HepG2 (cell line): ENCODE measurements around the gene GJC2. TPM values are rescaled to one million over a fixed set of nuclear protein-coding genes. Genes with fewer than 3 reads are reported as not detected.

ENCODE experiments used
- DRAP1 ChIP-seq: IDR thresholded peaks from 2 replicates; pipeline ENCODE4 v1.6.1; 2016; ENCODE audit warnings: missing genetic modification reagents, missing compliant biosample characterization
- DZIP1 ChIP-seq: sonication (generic); formaldehyde crosslinking; IDR thresholded peaks from 2 replicates; pipeline ENCODE4 v1.5.0; 2020; ENCODE audit warnings: mild to moderate bottlenecking, missing genetic modification reagents
- HCFC1 ChIP-seq: fragments of 150-350 bp; IDR thresholded peaks from 2 replicates; pipeline ENCODE4 v1.6.1; 2014; ENCODE audit warnings: low read depth, low read length
- MEIS2 ChIP-seq: sonication (generic); formaldehyde crosslinking; IDR thresholded peaks from 2 replicates; pipeline ENCODE4 v1.9.0; 2021; ENCODE audit warnings: mild to moderate bottlenecking, missing genetic modification reagents
- MIXL1 ChIP-seq: IDR thresholded peaks from 2 replicates; pipeline ENCODE4 v1.6.1; 2016
- MTERF4 ChIP-seq: sonication (generic); formaldehyde crosslinking; IDR thresholded peaks from 2 replicates; pipeline ENCODE4 v1.8.0; 2023; ENCODE audit warnings: mild to moderate bottlenecking, missing genetic modification reagents
- NR1H2 ChIP-seq: sonication (generic); formaldehyde crosslinking; IDR thresholded peaks from 2 replicates; pipeline ENCODE4 v1.8.1; 2022; ENCODE audit warnings: low read depth, missing genetic modification reagents, borderline replicate concordance
- RBAK ChIP-seq: sonication (generic); formaldehyde crosslinking; IDR thresholded peaks from 2 replicates; pipeline ENCODE4 v1.5.1; 2020; ENCODE audit warnings: mild to moderate bottlenecking, missing genetic modification reagents
- RFXAP ChIP-seq: sonication (generic); formaldehyde crosslinking; IDR thresholded peaks from 2 replicates; pipeline ENCODE4 v1.4.0; 2020; ENCODE audit warnings: missing genetic modification reagents, borderline replicate concordance
- SIN3A ChIP-seq: IDR thresholded peaks from 2 replicates; pipeline ENCODE4 v1.6.1; 2011; ENCODE audit warnings: low read depth, mild to moderate bottlenecking, control low read depth, low read length, borderline replicate concordance
- TFE3 ChIP-seq: IDR thresholded peaks from 2 replicates; pipeline ENCODE4 v1.6.1; 2016
- TRIM22 ChIP-seq: fragments of 450-650 bp; IDR thresholded peaks from 2 replicates; pipeline ENCODE4 v1.6.1; 2017
- ZBTB49 ChIP-seq: sonication (generic); formaldehyde crosslinking; IDR thresholded peaks from 2 replicates; pipeline ENCODE4 v1.4.0; 2020; ENCODE audit warnings: missing genetic modification reagents, borderline replicate concordance
- ZMYM3 ChIP-seq: sonication (generic); formaldehyde crosslinking; IDR thresholded peaks from 2 replicates; pipeline ENCODE4 v1.5.1; 2020; ENCODE audit warnings: mild to moderate bottlenecking, missing genetic modification reagents
- ZNF232 ChIP-seq: sonication (generic); formaldehyde crosslinking; IDR thresholded peaks from 2 replicates; pipeline ENCODE4 v1.4.0; 2020; ENCODE audit warnings: missing genetic modification reagents, borderline replicate concordance
- ZNF263 ChIP-seq: sonication (generic); formaldehyde crosslinking; IDR thresholded peaks from 2 replicates; pipeline ENCODE4 v1.4.0; 2020; ENCODE audit warnings: missing genetic modification reagents
- ZNF605 ChIP-seq: sonication (generic); formaldehyde crosslinking; IDR thresholded peaks from 2 replicates; pipeline ENCODE4 v1.8.0; 2022; ENCODE audit warnings: mild to moderate bottlenecking, missing genetic modification reagents
- ZNF788 ChIP-seq: sonication (generic); formaldehyde crosslinking; IDR thresholded peaks from 2 replicates; pipeline ENCODE4 v1.5.0; 2020; ENCODE audit warnings: mild to moderate bottlenecking, missing genetic modification reagents, borderline replicate concordance
- polyA plus RNA-seq, 8 experiments: library from polyadenylated mRNA; depleted of rRNA in 3 of 8; stranded (reverse) in 7 of 8; unstranded in 1 of 8; fragments of >200 nt; fragmentation: Illumina TruSeq in 4 of 8; extraction: Trizol in 4 of 8; gene quantifications; 2 replicates each; pipeline versions ENCODE4 v1.2.1 to v1.2.3, GENCODE V29; 2011 to 2016; ENCODE audit warnings: low read depth in 4 of 8, missing spikeins in 1 of 8, mixed read lengths in 1 of 8; ENCODE audit not compliant: insufficient read depth in 1 of 8
- total RNA-seq, 5 experiments: library from RNA; depleted of rRNA; stranded (reverse); fragments of >200 nt; fragmentation: Illumina TruSeq; extraction: Trizol; gene quantifications; 2 replicates each; pipeline ENCODE4 v1.2.3, GENCODE V29; 2016; ENCODE audit warnings: low read depth in 1 of 5

The GJC2 gene
- total and polyA plus RNA-seq, 2 of the 13 experiments (the other 11 are each of a cell fraction or from before 2014, with no cell fraction given): 1.6 to 3.8 TPM

GRCh38 chr1:228149406-228150119, at the start of gene GJC2 (continued):
- TF ChIP-seq HCFC1 (no peak), MIXL1 (no peak), NR1H2 (CRISPR knock-in tag) (no peak), DZIP1 (CRISPR knock-in tag) (0 out of 2 replicates have a peak, but pooled peaks have one; percentile 31), TRIM22 (no peak), MTERF4 (CRISPR knock-in tag) (0 out of 2 replicates have a peak, but pooled peaks have one; percentile 28), TFE3 (no peak), ZNF232 (0 out of 2 replicates have a peak, but pooled peaks have one; percentile 33), RBAK (CRISPR knock-in tag) (no peak), SIN3A (no peak), ZMYM3 (CRISPR knock-in tag) (no peak), ZBTB49 (CRISPR knock-in tag) (no peak), ZNF605 (CRISPR knock-in tag) (0 out of 2 replicates have a peak, but pooled peaks have one; percentile 36), MEIS2 (CRISPR knock-in tag) (0 out of 2 replicates have a peak, but pooled peaks have one; percentile 42), ZNF263 (CRISPR knock-in tag) (peak; percentile 59), DRAP1 (no peak; the same call in 1 of the 2 replicates), ZNF788 (CRISPR knock-in tag) (no peak), RFXAP (CRISPR knock-in tag) (no peak)
